ENCODE data around the gene SFTPD.

The SFTPD gene

GRCh38 chr10:79937701-79938151 is 11.2 kb downstream of the SFTPD start:
- Histone ChIP-seq H3K4me1 (ENCODE audit: insufficient read depth, low read length) (no peaks in the 10 kb centered on the region), H3K4me3 (ENCODE audit: low read depth in 1 of 2, low read length in 2 of 2) (no peak overlapping the region), H3K9ac (ENCODE audit: low read depth, low read length) (no peak overlapping the region), H3K9me3 (ENCODE audit: insufficient read depth, low read length, severe bottlenecking) (no peaks in the 10 kb centered on the region), H2AFZ (ENCODE audit: low read depth, low read length) (no peak overlapping the region), H3K27ac (ENCODE audit: low read length) (no peak overlapping the region), H4K20me1 (ENCODE audit: insufficient read depth, low read length) (no peaks in the 10 kb centered on the region; the same call in 1 of the 2 replicates), H3K36me3 (ENCODE audit: insufficient read depth, low read length) (no peaks in the 10 kb centered on the region), H3K4me2 (ENCODE audit: insufficient read depth, low read length) (no peak overlapping the region), H3K79me2 (ENCODE audit: insufficient read depth, low read length) (no peaks in the 10 kb centered on the region), H3K27me3 (ENCODE audit: insufficient read depth, low read length, poor library complexity) (peaks cover 7% of the 10 kb centered on the region)
- ATAC-seq (ENCODE audit: insufficient read depth, low read depth) (no peak), DNase-seq (no peak)
- no peak for TF ChIP-seq EZH2 (IDR thresholded peaks at IDR 0.05; ENCODE audit: borderline replicate concordance, low read depth, low read length, severe bottlenecking)
- no peak for TF ChIP-seq CTCF (IDR thresholded peaks at IDR 0.05; ENCODE audit: borderline replicate concordance, extremely low read depth, low read length, poor library complexity, severe bottlenecking)

GRCh38 chr10:79936625-79937615 is 12.0 kb downstream of the SFTPD start:
- no peak for DNase-seq

GRCh38 chr10:79933961-79934360 is 14.9 kb downstream of the SFTPD start:
- TF ChIP-seq EZH2 (IDR thresholded peaks at IDR 0.05; ENCODE audit: borderline replicate concordance, low read depth, low read length, severe bottlenecking): no peak
- no peak for TF ChIP-seq CTCF (IDR thresholded peaks at IDR 0.05; ENCODE audit: borderline replicate concordance, extremely low read depth, low read length, poor library complexity, severe bottlenecking)
- Histone ChIP-seq H3K4me3 (ENCODE audit: low read depth in 1 of 2, low read length in 2 of 2) (no peak overlapping the region), H3K4me2 (ENCODE audit: insufficient read depth, low read length) (no peak overlapping the region), H3K27ac (ENCODE audit: low read length) (no peak overlapping the region), H2AFZ (ENCODE audit: low read depth, low read length) (no peak overlapping the region), H3K27me3 (ENCODE audit: insufficient read depth, low read length, poor library complexity) (peaks cover 16% of the 10 kb centered on the region), H3K9ac (ENCODE audit: low read depth, low read length) (no peak overlapping the region), H3K4me1 (ENCODE audit: insufficient read depth, low read length) (no peaks in the 10 kb centered on the region), H4K20me1 (ENCODE audit: insufficient read depth, low read length) (no peaks in the 10 kb centered on the region), H3K36me3 (ENCODE audit: insufficient read depth, low read length) (no peaks in the 10 kb centered on the region), H3K9me3 (ENCODE audit: insufficient read depth, low read length, severe bottlenecking) (no peaks in the 10 kb centered on the region), H3K79me2 (ENCODE audit: insufficient read depth, low read length) (no peaks in the 10 kb centered on the region)
- DNase-seq (no peak), ATAC-seq (ENCODE audit: insufficient read depth, low read depth) (no peak)

More at GRCh38 chr10:79936625-79937615, 12.0 kb downstream of the SFTPD start:
- ATAC-seq (ENCODE audit: insufficient read depth, low read depth): no peak
- H3K27ac ChIP-seq (ENCODE audit: low read length): no peak overlapping the region
- peaks cover 7% of the 10 kb centered on the region for H3K27me3 ChIP-seq (ENCODE audit: insufficient read depth, low read length, poor library complexity)
- H3K9me3 ChIP-seq (ENCODE audit: insufficient read depth, low read length, severe bottlenecking): no peaks in the 10 kb centered on the region
- TF ChIP-seq CTCF (IDR thresholded peaks at IDR 0.05; ENCODE audit: borderline replicate concordance, extremely low read depth, low read length, poor library complexity, severe bottlenecking): no peak
- H3K4me3 ChIP-seq (ENCODE audit: low read depth in 1 of 2, low read length in 2 of 2): no peak overlapping the region
- no peaks in the 10 kb centered on the region for H3K36me3 ChIP-seq (ENCODE audit: insufficient read depth, low read length)
- no peak overlapping the region for H3K9ac ChIP-seq (ENCODE audit: low read depth, low read length)
- no peaks in the 10 kb centered on the region for H3K4me1 ChIP-seq (ENCODE audit: insufficient read depth, low read length)
- H3K79me2 ChIP-seq (ENCODE audit: insufficient read depth, low read length): no peaks in the 10 kb centered on the region
- H2AFZ ChIP-seq (ENCODE audit: low read depth, low read length): no peak overlapping the region
- no peak overlapping the region for H3K4me2 ChIP-seq (ENCODE audit: insufficient read depth, low read length)
- H4K20me1 ChIP-seq (ENCODE audit: insufficient read depth, low read length): no peaks in the 10 kb centered on the region; the same call in 1 of the 2 replicates

All from DND-41 (cell line).